NB4 (cell line): ENCODE data around the gene ABCB4.

Experiments
- DNase-seq: peaks from one replicate; pipeline ENCODE4 v3.0.0; 2010; ENCODE audit warnings: low read depth
- H3K4me3 ChIP-seq: one replicate; pipeline ENCODE4 v1.5.1; 2011; ENCODE audit warnings: mild to moderate bottlenecking, low read depth, low read length, moderate library complexity
- MYC ChIP-seq: IDR thresholded peaks from 2 replicates; pipeline ENCODE4 v1.6.1; 2011; ENCODE audit warnings: low read depth, low read length
- POLR2A ChIP-seq: IDR thresholded peaks from 2 replicates; pipeline ENCODE4 v1.6.1; 2011; ENCODE audit warnings: mild to moderate bottlenecking; ENCODE audit not compliant: insufficient read length; ENCODE audit errors: extremely low read depth
- TF ChIP-seq, protein P1 (sequence below): IDR thresholded peaks from one replicate; pipeline ENCODE4 v1.5.1; 2012; ENCODE audit warnings: low read depth, low read length
- TF ChIP-seq, protein P2 (sequence below): IDR thresholded peaks from 2 replicates; pipeline ENCODE4 v1.6.1; 2011; ENCODE audit warnings: low read depth, low read length

The ABCB4 gene

DNA sequence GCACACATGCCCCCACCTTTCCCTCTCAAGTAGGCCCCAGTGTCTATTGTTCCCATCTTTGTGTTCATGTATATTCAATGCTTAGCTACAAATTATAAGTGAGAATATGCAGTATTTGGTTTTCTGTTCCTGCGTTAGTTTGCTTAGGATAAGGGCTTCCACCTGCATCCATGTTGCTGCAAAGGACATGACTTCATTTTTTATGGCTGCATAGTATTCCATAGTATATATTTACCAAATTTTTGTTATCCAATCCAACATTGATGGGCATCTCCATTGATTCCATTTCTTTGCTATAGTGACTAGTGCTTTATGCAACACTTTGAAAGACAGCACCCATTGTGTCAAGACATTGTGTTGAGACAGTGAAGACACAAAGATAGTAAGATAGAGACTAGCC lies 19.0 kb upstream of the ABCB4 start:
- H3K4me3 ChIP-seq: no peak overlapping the region
- no peak for DNase-seq
- TF ChIP-seq, protein P1, sequence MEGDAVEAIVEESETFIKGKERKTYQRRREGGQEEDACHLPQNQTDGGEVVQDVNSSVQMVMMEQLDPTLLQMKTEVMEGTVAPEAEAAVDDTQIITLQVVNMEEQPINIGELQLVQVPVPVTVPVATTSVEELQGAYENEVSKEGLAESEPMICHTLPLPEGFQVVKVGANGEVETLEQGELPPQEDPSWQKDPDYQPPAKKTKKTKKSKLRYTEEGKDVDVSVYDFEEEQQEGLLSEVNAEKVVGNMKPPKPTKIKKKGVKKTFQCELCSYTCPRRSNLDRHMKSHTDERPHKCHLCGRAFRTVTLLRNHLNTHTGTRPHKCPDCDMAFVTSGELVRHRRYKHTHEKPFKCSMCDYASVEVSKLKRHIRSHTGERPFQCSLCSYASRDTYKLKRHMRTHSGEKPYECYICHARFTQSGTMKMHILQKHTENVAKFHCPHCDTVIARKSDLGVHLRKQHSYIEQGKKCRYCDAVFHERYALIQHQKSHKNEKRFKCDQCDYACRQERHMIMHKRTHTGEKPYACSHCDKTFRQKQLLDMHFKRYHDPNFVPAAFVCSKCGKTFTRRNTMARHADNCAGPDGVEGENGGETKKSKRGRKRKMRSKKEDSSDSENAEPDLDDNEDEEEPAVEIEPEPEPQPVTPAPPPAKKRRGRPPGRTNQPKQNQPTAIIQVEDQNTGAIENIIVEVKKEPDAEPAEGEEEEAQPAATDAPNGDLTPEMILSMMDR: no peak
- TF ChIP-seq, protein P2, sequence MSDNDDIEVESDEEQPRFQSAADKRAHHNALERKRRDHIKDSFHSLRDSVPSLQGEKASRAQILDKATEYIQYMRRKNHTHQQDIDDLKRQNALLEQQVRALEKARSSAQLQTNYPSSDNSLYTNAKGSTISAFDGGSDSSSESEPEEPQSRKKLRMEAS: no peak
- TF ChIP-seq MYC (no peak), POLR2A (no peak)

DNA sequence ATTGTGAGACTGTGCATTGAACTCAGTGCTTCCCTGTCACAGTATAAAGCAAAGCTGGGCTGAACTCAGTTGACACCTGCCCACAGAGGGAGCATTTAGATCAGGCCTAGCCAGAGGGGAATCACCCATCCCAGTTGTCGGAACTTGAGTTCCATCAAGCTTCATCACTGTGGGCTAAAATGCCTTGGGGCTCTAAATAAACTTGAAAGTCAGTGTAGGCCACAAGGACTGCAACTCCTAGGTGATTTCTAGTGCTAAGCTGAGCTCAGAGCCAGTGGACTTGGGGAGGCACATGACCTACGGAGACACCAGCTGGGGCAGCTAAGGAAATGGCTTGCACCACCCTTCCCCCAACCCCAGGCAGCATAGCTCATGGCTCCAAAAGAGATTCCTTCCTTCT lies 7.7 kb upstream of the ABCB4 start:
- DNase-seq: no peak
- TF ChIP-seq MYC: no peak
- TF ChIP-seq, protein P2: no peak
- no peak for TF ChIP-seq POLR2A
- TF ChIP-seq, protein P1: no peak
- H3K4me3 ChIP-seq: no peak overlapping the region

DNA sequence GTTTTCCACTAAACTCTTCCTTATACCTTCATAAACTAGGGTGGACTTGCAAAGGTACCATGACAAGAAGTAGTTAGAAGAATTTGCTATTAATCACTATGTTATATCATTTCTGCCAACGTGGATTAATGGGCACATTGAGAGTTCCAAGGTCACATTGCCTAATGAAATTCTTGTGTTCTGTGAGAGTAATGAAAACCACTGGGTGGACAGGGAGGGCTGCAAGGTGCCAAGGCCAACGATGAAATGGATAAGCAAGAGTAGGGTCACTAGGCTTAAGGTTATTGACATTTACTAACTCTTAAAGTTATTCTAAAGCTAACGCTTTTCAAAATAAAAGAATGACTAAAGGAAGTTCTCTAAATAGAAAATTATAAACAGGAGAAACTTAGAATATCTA lies 6.6 kb upstream of the ABCB4 start:
- no peak for DNase-seq
- no peak overlapping the region for H3K4me3 ChIP-seq
- no peak for TF ChIP-seq MYC
- no peak for TF ChIP-seq POLR2A
- TF ChIP-seq, protein P2: no peak
- TF ChIP-seq, protein P1: no peak

DNA sequence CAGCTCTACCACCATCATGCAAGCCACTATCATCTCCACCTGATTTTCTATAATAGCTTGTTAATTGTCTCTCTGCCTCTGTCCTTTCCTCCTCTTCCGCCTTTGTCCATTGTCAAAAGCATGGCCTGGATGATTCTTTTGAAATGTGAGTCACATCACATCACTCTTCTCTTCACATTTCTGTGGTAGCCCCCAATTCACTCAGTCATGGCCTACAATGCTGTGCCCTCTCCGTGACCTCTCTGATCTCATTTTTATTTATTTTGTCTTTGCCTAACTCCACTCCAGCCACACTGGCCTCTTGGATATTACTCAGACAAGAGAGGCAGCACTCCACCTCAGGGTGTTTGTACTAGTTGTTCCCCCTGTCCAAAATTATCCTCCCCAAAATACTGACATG lies 4.9 kb upstream of the ABCB4 start:
- DNase-seq: no peak
- TF ChIP-seq MYC: no peak
- TF ChIP-seq, protein P1: no peak
- TF ChIP-seq, protein P2: no peak
- no peak for TF ChIP-seq POLR2A
- no peak overlapping the region for H3K4me3 ChIP-seq

DNA sequence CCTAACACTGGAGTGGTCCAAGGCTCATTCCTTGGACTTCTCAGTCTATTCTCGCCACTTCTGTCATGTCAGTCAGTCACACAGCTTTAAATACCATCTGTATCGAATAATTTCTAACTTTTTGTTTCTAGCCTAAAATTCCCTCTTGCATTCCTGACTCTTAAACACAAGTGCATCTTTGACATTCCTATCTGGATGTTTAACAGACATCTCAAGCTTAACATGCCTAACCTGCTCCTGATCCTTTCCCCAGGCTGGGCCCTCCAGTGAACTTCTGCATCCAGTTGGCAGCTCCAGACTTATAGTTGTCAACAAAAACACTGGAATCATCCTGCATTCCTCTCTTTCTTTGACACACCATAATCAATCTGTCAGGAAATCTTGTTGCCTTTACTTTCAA lies 4.5 kb upstream of the ABCB4 start:
- H3K4me3 ChIP-seq: no peak overlapping the region
- TF ChIP-seq, protein P1: no peak
- TF ChIP-seq POLR2A: no peak
- no peak for TF ChIP-seq MYC
- TF ChIP-seq, protein P2: no peak
- no peak for DNase-seq

DNA sequence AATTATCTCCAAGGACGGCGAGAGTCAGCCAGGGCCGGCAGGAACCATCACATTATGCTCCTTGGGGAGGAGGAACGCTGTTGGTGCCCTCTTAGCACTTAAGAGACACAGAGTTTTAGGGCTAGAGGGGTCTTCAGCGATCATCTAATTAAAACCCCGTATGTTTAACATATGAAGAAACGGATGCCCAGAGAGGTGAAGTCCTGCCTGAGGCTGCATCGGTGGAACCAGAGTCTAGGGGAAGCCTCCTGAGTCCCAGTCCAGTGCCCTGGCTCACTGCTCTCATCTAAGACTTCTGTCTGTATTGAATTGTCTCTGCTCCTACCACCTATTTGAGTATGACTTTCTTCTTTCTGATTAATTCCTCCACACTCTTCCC lies 688 bp upstream of the ABCB4 start:
- DNase-seq: no peak
- TF ChIP-seq, protein P1: no peak
- TF ChIP-seq POLR2A: no peak
- TF ChIP-seq MYC: no peak
- TF ChIP-seq, protein P2: no peak
- H3K4me3 ChIP-seq: no peak overlapping the region
